HL-60 (cell line): Measurements from ENCODE around the gene AHRR.
A peak's percentile ranks its signal among the peaks of the same experiment; 100 is the strongest.

Experiments
- DNase-seq, 2 experiments: peaks; one replicate each; pipeline ENCODE4 v3.0.0-alpha.2; 2010 to 2020; ENCODE audit warnings: low read depth in 1 of 2, low spot score in 1 of 2
- H3K27ac ChIP-seq: fragments of 250-450 bp; sonication (Bioruptor Pico); replicated peaks from 2 replicates; pipeline ENCODE4 v1.5.1; 2020; ENCODE audit warnings: mild to moderate bottlenecking, moderate library complexity
- H3K27me3 ChIP-seq: fragments of 250-450 bp; sonication (Bioruptor Pico); 2 replicates; pipeline ENCODE4 v1.5.1; 2021; ENCODE audit warnings: mild to moderate bottlenecking, moderate library complexity; ENCODE audit not compliant: insufficient read depth, poor library complexity, severe bottlenecking
- H3K4me3 ChIP-seq: replicated peaks from 2 replicates; pipeline ENCODE4 v1.5.1; 2011; ENCODE audit warnings: mild to moderate bottlenecking, control low read depth, low read length; ENCODE audit not compliant: insufficient read depth
- CTCF ChIP-seq: IDR thresholded peaks from one replicate; pipeline ENCODE4 v1.5.1; 2011; ENCODE audit warnings: low read length, control low read depth, inconsistent platforms; ENCODE audit not compliant: insufficient read depth
- GABPA ChIP-seq: IDR thresholded peaks from 2 replicates; pipeline ENCODE4 v1.6.1; 2012; ENCODE audit warnings: low read depth
- POLR2AphosphoS5 ChIP-seq: IDR thresholded peaks from 2 replicates; pipeline ENCODE4 v1.6.1; 2012; ENCODE audit warnings: low read depth
- REST ChIP-seq: IDR thresholded peaks from 2 replicates; pipeline ENCODE4 v1.6.1; 2012; ENCODE audit warnings: low read depth; ENCODE audit not compliant: insufficient replicate concordance
- SPI1 ChIP-seq: IDR thresholded peaks from 2 replicates; pipeline ENCODE4 v1.6.1; 2012; ENCODE audit warnings: low read depth, mild to moderate bottlenecking, borderline replicate concordance

The AHRR gene

GRCh38 chr5:405421-405820, 83.9 kb downstream of the AHRR start:
- no peak overlapping the region for H3K4me3 ChIP-seq
- no peaks in the 10 kb centered on the region for H3K27me3 ChIP-seq
- DNase-seq = no peak
- peak overlapping the region; percentile 20; the same call in 1 of the 2 replicates for H3K27ac ChIP-seq
- no peak for TF ChIP-seq POLR2AphosphoS5
- TF ChIP-seq GABPA = no peak
- no peak for TF ChIP-seq SPI1
- no peak for TF ChIP-seq CTCF
- TF ChIP-seq REST = no peak

- peak overlapping the region; percentile 20; the same call in 1 of the 2 replicates for H3K27ac ChIP-seq
- no peak for DNase-seq
- no peaks in the 10 kb centered on the region for H3K27me3 ChIP-seq
- no peak for TF ChIP-seq REST
- no peak for TF ChIP-seq POLR2AphosphoS5
- no peak for TF ChIP-seq GABPA
- TF ChIP-seq CTCF = no peak
- no peak for TF ChIP-seq SPI1
- H3K4me3 ChIP-seq = no peak overlapping the region
These were observed 84.5 kb downstream of the AHRR start for GRCh38 chr5:406041-406440.

GRCh38 chr5:407051-407450, 85.5 kb downstream of the AHRR start:
- Histone ChIP-seq H3K27ac (peak overlapping the region; percentile 7; the same call in 1 of the 2 replicates), H3K4me3 (no peak overlapping the region), H3K27me3 (no peaks in the 10 kb centered on the region)
- TF ChIP-seq SPI1 = no peak
- TF ChIP-seq GABPA = no peak
- no peak for TF ChIP-seq REST
- TF ChIP-seq POLR2AphosphoS5 = no peak
- no peak for TF ChIP-seq CTCF
- no peak for DNase-seq
